NCI-H748 (cell line): Measurements from ENCODE around the gene SH3PXD2A.
A peak's percentile ranks its signal among the peaks of the same experiment; 100 is the strongest.
"Not testable (repeated sequence)": the region's sequence is repeated elsewhere in the genome, so short reads cannot be mapped to it uniquely, and the experiment has no call there.

Source experiments
- DNase-seq: peaks from one replicate; lab custom pipeline; 2025; ENCODE audit not compliant: unreplicated experiment; lab: John Stamatoyannopoulos, UW

SH3PXD2A gene

DNA sequence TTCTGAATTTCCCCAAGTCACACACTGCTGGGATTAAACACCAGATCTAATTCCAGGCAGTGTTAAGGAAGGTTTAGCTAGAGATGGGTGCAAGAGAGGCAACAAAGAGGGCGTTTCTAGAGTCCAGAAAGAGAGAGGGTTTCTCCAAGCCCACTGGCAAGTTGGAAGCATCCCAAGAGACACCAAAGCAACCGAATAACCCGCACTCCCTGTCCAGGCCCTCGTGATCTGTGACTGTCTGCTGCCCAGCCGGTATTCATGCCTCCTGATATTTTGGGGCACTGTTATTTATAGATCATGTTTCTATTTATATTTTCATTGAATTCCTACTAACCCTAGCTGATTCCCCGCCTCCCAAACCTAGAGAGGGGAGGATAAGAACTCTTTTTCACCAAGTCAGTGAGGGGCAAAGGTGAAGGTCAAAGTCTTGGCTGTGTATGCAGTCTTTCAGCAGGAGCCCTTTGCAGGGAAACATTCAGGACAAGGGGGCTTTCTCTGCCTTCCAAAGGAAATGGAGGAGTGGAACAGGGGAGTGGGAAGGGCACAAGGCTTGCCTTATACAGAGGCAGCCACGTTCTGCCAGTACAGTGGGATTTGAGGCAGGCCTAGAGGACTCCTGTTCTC is 103.6 kb downstream of the SH3PXD2A start:
- no peak for DNase-seq

DNA sequence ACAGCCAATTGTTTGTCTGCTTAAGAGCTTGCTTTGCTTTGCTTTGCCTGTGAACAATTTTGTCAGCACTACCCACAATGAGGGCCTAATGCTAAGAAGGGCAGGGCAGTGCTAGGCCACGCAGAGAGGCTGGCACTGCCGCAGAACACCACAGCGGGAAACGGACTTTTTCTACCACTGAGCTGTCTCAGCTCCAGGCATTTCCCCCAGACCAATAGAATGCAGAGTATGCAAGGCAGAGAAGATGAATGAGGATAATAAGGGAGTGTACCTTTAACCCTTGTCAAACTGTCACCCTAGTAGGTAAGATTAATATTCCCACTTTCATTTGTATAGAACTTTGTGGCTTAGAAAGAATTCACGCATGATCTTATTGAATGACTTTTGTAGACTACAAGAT is 104.5 kb downstream of the SH3PXD2A start:
- no peak for DNase-seq

DNA sequence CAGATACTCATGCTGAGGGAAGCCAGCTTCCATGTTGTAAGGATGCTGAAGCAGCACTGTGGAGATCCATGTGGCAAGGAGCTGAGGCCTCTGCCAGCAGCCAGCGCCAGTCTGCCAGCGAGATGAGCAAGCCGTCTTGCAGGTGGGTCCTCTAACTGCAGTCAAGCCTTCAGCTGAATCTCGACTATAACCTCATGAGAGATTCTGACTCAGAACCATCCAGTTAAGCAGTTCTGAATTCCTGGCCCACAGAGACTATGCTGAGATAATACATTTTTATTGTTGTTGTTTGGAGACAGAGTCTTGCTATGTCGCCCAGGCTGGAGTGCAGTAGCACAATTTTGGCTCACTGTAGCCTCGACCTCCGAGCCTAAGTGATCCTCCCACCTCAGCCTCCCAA is 105.6 kb downstream of the SH3PXD2A start:
- no peak for DNase-seq

GRCh38 chr10:103748020-103748419 is 107.4 kb downstream of the SH3PXD2A start:
- no peak for DNase-seq

DNA sequence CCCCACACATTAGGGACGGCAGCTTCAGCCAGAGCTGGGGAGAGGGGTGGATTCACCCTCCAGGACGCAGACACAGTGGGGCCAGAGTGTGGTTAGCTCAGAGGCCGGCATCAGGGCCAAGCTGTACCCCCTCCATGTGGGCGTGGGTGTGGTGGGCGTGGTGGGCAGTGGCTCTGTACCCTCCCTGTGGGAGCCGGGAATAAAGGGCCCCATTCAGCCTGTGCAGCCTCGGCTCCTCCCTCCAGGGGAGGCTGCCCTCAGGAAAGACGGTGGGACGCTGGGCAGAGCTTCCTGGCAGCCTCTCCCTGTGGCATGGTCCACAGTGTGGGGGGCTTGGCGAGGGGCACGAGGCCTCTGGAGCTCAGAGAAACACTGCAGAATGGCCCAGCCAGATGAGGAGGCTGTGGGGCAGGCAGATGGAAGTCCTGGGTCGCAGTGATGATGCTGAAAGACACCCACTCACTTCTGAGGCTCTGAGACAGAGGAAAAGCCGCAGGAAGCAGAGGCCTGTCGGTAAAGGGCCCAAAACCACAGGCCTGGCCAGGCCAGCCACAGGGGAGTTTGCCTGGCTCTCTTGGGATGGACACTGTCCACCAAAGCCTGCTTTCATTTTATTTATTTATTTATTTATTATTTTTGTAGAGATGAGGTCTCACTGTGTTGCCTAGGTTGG is 108.0 kb downstream of the SH3PXD2A start:
- DNase-seq = no peak

DNA sequence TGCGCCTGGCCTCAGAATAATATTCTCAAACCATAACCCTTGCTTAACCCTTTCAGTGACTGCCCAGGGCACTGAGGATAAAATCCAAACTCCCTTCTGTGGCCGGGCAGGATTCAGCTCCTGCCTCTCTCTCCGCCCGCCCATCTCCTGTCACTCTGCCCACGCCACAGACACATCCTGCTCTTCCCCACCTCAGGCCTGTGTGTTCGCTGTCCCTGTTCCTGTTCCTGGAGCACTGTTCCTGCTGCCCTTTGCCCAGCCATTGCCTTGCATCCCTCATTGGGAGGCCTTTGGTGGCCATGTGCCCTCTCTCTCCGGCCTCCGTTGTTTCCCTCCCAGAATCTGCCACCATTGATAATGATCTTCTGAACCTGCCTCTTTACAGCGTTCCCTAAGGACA is 108.8 kb downstream of the SH3PXD2A start:
- no peak for DNase-seq

DNA sequence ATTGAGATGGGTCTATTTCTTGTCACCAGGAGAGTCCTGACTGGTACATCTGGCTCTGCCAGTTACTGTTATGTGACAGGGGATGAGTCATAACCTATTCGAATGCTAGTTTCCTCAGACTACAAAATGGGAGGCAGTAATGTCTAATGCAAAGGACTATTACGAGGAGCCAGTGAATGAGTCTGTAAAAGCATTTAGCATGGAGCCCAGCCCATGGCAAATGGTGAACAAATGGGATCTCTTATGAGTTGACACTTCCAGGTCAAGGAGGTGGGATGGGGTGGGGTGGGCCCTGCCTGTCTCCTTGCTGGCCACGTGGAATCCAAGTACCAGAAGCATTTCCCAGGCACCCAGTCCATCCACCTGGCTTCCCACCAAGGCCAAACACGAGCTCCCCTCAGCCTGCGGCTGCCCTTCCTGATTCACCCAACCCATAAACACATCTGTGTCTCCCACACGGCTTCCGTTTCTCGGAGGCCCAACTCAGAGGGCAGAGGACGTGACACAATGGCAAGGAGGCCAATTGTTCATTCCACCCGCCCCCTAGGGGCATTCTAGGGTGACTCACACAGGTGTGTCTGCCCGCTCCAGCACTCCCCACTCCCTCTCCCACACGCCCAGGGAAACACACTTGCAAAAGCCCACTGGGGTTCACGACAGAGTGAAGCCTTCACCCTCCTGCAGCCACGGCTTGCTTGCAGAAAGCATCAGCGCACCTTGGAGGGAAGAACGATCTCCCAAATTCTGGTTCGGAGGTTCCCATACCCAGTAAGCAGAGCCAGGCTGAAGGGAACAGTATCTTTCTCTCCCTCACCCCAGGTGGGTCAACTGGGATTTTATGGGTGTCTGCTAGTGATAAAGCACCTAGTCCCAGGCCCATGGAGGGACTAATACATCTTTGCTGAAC is 109.8 kb downstream of the SH3PXD2A start:
- no peak for DNase-seq

DNA sequence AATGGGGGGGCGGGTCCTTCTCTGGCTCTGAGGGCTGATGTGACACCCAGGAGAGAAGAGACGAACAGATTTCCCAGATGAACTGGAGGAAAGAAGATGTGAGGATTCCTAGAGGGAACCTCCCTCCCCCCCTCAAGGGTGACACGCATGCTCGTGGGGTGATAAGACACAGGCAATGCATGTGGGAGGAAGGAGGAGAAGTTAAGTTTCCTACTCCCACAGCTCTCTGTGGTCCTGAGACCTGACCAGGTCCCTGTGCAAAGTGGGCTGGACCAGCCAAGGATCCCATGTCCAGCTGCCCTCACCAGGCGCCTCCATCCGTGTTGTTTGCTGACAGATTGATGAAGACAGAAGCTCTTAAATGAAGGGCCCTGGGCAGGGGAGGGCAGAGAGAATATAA is 112.6 kb downstream of the SH3PXD2A start:
- DNase-seq = no peak

DNA sequence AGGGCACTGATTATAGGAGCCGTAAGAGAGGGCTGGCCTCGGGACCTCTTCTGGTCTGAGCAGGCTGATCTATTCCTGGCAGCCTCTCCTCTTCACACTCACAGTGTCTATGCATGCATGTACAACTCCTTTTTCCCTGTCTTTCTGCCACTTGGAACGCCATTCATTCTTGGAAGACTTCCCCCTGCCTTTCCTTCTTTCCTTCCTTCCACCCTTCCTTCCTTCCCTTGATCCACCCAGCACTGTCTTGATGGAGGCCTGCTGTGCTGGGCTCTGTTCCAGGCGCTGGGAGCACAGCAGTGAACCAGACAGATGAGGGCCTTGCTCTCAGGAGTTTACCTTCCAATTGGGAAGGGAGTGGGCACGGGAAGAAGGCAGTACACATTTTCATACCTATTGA is 114.8 kb downstream of the SH3PXD2A start:
- DNase-seq = no peak

- DNase-seq = no peak
These were observed 116.2 kb downstream of the SH3PXD2A start for GRCh38 chr10:103739039-103739764.

DNA sequence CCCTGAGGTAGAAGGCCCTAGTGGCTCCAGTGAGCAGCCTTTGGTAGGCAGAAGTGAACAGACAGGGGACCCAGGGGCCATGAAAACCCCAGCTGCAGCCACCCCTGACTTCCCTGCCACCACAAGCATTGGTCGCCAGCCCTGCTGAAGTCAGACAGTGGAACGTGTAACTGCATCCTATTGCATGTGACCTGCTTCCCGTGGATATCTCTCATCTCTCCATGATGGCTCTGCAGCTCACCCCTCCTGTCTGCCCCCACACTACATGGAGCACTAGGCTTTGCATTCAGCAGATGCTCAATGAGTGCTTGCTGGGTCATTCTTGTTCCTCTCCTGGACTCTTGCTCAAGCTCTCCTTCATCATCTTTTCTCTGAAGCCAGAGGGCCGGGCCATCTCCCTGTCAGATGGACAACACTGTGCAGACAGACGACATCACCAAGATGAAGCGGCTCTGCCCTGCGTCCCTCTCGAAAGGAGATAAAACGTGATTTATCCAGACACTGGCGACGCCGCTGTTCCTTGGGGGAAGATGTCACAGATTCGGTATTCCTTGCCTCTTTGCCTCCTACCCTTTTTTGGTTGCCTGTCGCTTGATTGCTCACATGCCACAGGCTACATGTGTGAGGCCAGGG is 117.5 kb downstream of the SH3PXD2A start:
- no peak for DNase-seq

- DNase-seq = peak; percentile 55
These were observed 118.6 kb downstream of the SH3PXD2A start for GRCh38 chr10:103736763-103737162.

DNA sequence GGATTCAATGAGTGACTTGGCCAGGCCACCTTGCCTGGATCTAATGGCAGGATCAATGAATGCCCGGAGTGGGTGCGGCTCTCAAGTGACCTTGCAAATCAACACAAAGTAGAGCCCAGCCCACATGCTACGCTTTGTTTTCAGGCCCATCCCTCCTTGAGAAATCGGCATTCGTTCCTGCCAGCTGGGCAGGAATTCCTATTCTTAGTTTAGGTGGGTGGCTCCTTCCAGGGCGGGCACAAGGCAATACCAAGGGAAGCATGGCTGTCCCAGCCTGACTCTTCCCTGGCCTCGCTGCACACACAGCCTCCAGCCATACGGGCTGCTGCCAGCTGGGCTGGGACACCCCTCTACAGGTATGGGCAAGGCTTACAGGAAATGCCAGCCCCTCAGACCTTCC is 119.3 kb downstream of the SH3PXD2A start:
- no peak for DNase-seq

GRCh38 chr10:103734731-103735130 is 120.6 kb downstream of the SH3PXD2A start:
- DNase-seq = no peak

DNA sequence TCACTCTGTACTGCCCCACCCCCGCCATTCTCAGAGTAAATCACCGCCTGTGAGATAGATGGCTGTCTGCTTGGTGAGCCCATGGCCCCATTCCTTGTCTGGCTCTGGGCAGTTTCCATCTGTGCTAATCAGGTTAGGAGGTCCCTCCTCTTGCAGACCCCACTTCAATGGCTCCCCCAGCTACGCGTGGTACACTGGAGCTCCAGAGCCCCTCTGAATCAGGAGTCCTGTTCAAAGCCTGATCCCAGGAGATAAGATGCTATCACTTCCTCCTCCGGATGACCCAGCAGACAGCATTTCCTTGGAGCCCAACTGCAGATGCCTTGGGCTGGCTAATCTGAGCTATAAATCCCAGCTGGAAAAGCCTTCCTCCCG is 122.3 kb downstream of the SH3PXD2A start:
- no peak for DNase-seq

DNA sequence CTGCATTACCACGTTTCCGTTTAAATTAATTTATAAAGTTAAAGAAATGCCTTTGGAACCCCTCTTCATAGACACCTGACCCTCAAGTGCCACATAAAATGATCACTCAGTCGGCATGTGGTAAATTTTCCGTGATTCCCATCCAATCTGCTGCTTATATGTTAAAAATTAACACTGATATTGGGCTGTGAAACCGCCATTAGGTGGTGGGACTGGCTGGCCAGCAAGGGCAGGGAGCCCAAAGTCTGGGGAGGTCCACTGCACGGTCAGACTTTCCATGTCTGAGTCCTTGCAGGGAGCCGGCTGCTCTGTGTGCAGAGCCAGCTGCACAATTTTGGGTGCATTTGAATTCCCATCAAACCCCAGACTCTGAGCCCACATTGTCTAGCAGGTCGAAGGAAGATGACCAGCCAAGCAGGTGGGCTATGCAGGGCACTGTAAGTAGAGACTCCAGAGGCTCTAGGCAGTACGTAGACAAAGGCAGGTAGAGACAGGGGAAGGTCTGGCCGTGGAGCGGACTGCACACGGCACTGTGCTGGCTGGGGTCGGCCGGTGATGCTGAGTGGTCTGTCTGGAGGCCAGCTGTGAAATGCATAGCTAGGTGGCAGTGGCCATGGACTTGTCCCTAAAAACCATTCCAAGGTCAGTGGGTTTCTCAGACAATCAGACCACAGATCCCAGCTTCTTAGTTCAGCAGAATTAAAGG is 122.9 kb downstream of the SH3PXD2A start:
- no peak for DNase-seq

DNA sequence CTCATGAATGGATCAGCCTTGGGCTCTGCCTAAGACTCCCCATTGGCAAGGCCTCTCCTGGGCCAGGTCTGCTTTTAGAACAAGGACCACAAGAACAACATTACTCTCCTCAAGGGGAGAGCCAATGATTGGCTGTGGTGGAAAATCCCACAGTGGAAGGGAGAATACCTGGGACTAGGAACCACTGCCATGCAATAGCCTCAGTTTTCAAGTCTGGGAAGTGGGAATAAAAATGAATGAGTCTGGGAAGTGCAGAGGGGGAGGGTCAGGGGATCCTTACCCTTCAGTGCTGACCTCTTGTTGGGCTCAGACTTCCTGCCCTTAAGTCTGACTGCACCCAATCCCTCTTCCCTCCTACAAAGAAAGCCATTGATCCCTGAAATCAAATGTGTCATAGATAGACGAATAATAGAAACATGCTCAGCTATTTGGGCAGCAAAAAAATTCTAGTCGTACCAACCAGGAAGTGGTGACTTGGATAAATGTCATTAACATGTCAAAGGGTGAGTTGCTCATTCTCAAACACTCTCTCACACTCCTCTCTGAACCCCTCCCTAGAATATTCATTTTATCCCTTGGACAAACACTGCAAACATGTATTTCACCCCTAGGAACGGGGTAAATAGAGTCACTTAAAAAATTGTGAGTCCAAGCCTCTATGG is 123.6 kb downstream of the SH3PXD2A start:
- DNase-seq = no peak

- not testable (repeated sequence) for DNase-seq
These were observed 124.3 kb downstream of the SH3PXD2A start for GRCh38 chr10:103731026-103731425.

GRCh38 chr10:103729851-103730250 is 125.5 kb downstream of the SH3PXD2A start:
- no peak for DNase-seq
